Body of pancreas (tissue), 4 donors: ENCODE measurements around the gene AIF1. TPM values are rescaled to one million over a fixed set of nuclear protein-coding genes. Genes with fewer than 3 reads are reported as not detected.

Experiments used
- ATAC-seq: fragments of 150-250 bp; one replicate; pipeline ENCODE4 v1.9.1; 2016
- DNase-seq, 4 donors: peaks; one replicate each; pipeline ENCODE4 v3.0.0-alpha.2; 2019
- H3K27ac ChIP-seq, 4 donors: fragments of 200-600 bp; sonication (generic); 1 replicate in 3 of 4; 2 replicates in 1 of 4; pipeline versions ENCODE4 v1.5.1 to v1.6.1; 2016 to 2019; ENCODE audit warnings: mild to moderate bottlenecking in 1 of 4, mixed read lengths in 1 of 4, moderate library complexity in 1 of 4
- H3K27me3 ChIP-seq, 2 donors: fragments of 200-600 bp; sonication (generic); one replicate each; pipeline ENCODE4 v1.6.0; 2016; ENCODE audit warnings: mild to moderate bottlenecking in 1 of 2
- H3K36me3 ChIP-seq, 2 donors: fragments of 200-600 bp; sonication (generic); replicated peaks in 1 of 2; 2 replicates each; pipeline ENCODE4 v1.5.1; 2016; ENCODE audit warnings: low read depth in 2 of 2; ENCODE audit not compliant: insufficient read depth in 1 of 2
- H3K4me1 ChIP-seq: fragments of 200-600 bp; sonication (generic); one replicate; pipeline ENCODE4 v1.6.0; 2016
- H3K4me3 ChIP-seq, 2 donors: fragments of 200-600 bp; sonication (generic); 1 replicate in 1 of 2; 2 replicates in 1 of 2; pipeline ENCODE4 v1.5.1; 2016 to 2019
- H3K9me3 ChIP-seq, 3 donors: fragments of 200-600 bp; sonication (generic); 1 replicate in 2 of 3; 2 replicates in 1 of 3; pipeline ENCODE4 v1.5.1; 2016
- CTCF ChIP-seq, 7 experiments: fragments of 450-650 bp in 4 of 7; fragments of 200-600 bp in 3 of 7; sonication (generic) in 3 of 7; IDR thresholded peaks; one replicate each; pipeline ENCODE4 v1.5.1; 2016 to 2019; ENCODE audit warnings: antibody characterized with exemption in 7 of 7
- POLR2A ChIP-seq, 3 donors: fragments of 450-650 bp; IDR thresholded peaks; one replicate each; pipeline ENCODE4 v1.6.1; 2016; ENCODE audit warnings: antibody characterized with exemption in 3 of 3, mild to moderate bottlenecking in 2 of 3
- WGBS, 2 donors: methylation state at CpG; one replicate each; pipeline ENCODE4 v1.1.5; 2017; 5-methylcytosine and 5-hydroxymethylcytosine counted together
- intact Hi-C: fragments of 100-400 bp; cut with DNase I; formaldehyde crosslinking; loops from one replicate; pipeline ENCODE4 v1.15.1; 2023
- total RNA-seq, 2 donors: library from RNA; depleted of rRNA; stranded (reverse); fragments of >200 nt; gene quantifications; one replicate each; pipeline ENCODE4 v1.1.0, GENCODE V29; 2016

The AIF1 gene
- total RNA-seq, 2 donors from 2014 or later, result 2.3 to 7.3 TPM

DNA sequence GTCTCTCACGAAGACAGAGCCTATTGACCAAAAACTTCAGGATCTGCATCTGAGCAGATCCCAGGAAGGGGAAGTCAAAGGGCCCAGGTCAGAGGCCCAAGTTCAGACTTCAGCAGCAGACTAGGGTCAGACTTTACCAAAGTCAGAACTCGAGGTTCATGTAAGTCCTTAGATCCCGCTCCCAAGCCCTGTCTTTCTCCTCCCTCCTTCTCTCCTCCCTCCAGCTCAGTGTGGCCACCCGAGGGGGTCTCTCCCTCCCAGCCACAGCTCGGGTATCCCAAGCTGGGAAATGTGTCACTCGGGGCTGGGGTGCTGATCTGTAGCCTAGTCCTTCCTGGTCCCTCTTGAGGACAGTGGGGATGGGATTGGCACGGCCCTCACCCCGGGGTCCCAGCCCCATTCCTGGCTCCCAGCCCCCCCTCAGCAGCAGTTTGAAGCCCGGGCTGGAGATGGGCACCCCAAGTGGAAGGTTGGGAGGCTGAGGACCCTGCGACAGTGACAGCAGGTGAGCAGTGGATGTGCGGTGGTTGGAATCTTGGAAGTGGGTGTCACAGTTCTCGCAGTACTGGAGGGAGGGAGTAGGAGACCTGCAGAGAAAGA lies 47.2 kb downstream of the AIF1 start:
- peaks cover 65% of the 10 kb centered on the region for H3K4me1 ChIP-seq
- intact Hi-C loops, result no loop called here
- TF ChIP-seq CTCF (IDR thresholded peaks at IDR 0.05), result no peak
- TF ChIP-seq POLR2A (IDR thresholded peaks at IDR 0.05), result no peak
- ATAC-seq (no peak), DNase-seq (no peak)
- 82 to 88% methylated on average over 11 to 12 of the region's 12 CpGs for WGBS, 2 donors
- H3K4me3 ChIP-seq, result no peak overlapping the region
- peaks cover 0 to 3% of the 10 kb centered on the region in 2 donors for H3K36me3 ChIP-seq
- H3K27me3 ChIP-seq, result no peaks in the 10 kb centered on the region
- H3K9me3 ChIP-seq, result no peaks in the 10 kb centered on the region
- H3K27ac ChIP-seq, result no peak overlapping the region

DNA sequence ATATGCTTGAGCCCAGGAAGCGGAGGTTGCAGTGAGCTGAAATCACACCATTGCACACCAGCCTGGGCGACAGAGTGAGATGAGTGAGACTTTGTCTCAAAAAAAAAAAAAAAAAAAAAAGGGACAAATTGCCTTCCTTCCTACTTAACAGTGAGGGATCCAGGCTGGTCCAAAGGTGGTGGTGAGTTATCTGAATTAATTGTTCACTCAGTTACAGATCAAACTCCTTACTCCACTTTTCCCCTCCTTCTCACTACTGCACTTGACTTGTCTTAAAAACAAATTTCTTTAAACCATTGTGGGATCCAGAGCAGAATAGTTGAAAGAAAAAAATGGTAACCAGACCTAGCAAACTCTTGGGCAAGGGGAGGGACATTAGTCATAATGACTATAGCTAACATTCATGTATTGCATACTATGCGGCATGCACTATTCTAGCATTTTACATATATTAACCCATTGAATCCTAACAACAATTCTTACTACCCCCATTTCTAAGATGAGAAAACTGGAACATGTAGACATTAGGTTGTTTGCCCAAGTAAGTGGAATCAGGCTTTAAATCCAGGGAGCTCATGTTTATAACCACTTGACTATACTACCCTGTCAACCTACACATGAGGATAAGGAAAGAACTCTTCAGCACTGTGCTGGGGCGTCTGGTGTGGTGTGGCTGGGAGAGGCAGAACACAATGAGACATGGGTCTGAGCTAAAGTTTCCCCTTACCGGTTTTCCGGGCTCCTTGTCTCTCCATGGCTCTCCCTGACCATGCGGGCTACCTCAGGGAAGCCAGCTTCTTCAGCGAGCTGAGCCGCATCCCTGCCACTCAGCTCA lies 48.3 kb downstream of the AIF1 start:
- Histone ChIP-seq H3K27ac (peak overlapping the region in 3 of 4 donors; percentile 82 to 96 (median 94)), H3K4me3 (peak overlapping the region in 1 of 2 donors; percentile 87), H3K9me3 (no peaks in the 10 kb centered on the region), H3K4me1 (peaks cover 66% of the 10 kb centered on the region), H3K36me3 (peaks cover 3 to 4% of the 10 kb centered on the region in 2 donors), H3K27me3 (no peaks in the 10 kb centered on the region)
- no peak for DNase-seq
- ATAC-seq, result no peak
- TF ChIP-seq POLR2A (IDR thresholded peaks at IDR 0.05), result no peak
- TF ChIP-seq CTCF (IDR thresholded peaks at IDR 0.05), result no peak
- intact Hi-C loops, result no loop called here
- WGBS, 2 donors, result 53 to 75% methylated on average over 7 to 9 of the region's 9 CpGs

GRCh38 chr6:31663961-31664789 lies 49.1 kb downstream of the AIF1 start:
- Histone ChIP-seq H3K27ac (peak overlapping the region; percentile 82 to 96 (median 94)), H3K4me3 (peak overlapping the region; percentile 63 to 87), H3K36me3 (peaks cover 6 to 8% of the 10 kb centered on the region in 2 donors), H3K27me3 (no peaks in the 10 kb centered on the region), H3K9me3 (no peaks in the 10 kb centered on the region), H3K4me1 (peaks cover 60% of the 10 kb centered on the region)
- TF ChIP-seq CTCF (IDR thresholded peaks at IDR 0.05) (no peak), POLR2A (IDR thresholded peaks at IDR 0.05) (no peak)
- DNase-seq, result peak in 2 of 4 donors; percentile 38 to 39
- intact Hi-C loops, result no loop called here
- ATAC-seq, result no peak
- WGBS, 2 donors, result 14 to 22% methylated on average over 14 to 17 of the region's 17 CpGs

DNA sequence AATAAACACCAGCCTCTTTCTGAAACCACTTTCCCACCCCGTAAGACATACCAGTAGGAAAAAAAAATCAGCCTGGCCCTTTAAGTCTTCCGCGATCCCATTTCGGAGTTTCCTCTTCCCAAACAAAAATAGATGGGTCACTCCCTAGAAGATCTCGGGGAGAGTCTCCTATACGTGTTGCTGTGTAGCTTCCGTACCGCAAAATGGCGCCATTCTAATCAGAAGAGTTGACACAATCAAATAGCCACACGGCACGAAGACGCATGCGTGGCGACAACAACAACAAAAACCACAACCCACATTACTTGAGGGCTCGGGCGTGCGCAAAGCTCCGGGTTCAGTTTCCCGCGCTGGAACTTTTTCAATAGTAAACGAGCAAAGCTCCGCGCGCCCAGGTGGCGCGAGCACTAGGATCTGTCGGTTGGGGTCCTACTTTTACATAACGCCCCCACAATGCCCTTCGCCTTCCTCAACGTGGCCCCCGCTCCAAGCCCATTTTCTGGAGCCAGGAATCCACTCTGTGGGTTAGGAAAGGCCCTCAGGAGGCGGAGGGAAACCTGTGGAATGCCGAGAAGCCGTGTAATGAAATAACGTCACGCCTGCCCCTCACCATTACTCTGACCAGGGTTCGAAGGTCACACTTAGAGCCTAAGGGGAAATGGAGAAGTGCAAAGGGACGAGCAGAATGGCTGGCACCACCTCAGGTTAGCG lies 49.9 kb downstream of the AIF1 start, which contains the start of gene GPANK1:
Gene GPANK1, minus strand, starts transcription at position 208 of the 711 bp plus-strand sequence. CDS start 519 bp downstream, outside the sequence.
- Histone ChIP-seq H3K4me3 (peak within 1 kb of the TSS; percentile 63 to 87), H3K9me3 (no peaks in the 10 kb centered on the region), H3K36me3 (peaks cover 6 to 16% of the 10 kb centered on the region in 2 donors), H3K27ac (peak within 1 kb of the TSS; percentile 82 to 96 (median 94)), H3K27me3 (no peaks in the 10 kb centered on the region), H3K4me1 (peaks cover 53% of the 10 kb centered on the region)
- peak; percentile 87 to 96 (median 94) for DNase-seq
- WGBS, 2 donors, result 0% methylated on average over 26 to 39 of the region's 39 CpGs
- TF ChIP-seq POLR2A (IDR thresholded peaks at IDR 0.05) (peak in 2 of 3 donors; percentile 56 to 57), CTCF (IDR thresholded peaks at IDR 0.05) (no peak)
- ATAC-seq, result peak; percentile 62
- intact Hi-C loops, result no loop called here
